GM12891 (cell line): ENCODE data around the gene ZNF548.

ENCODE experiments used
- PAX5 ChIP-seq: IDR thresholded peaks from 2 replicates; pipeline ENCODE4 v1.6.1; 2011; ENCODE audit warnings: low read length, moderate library complexity, mild to moderate bottlenecking; ENCODE audit not compliant: insufficient read depth, severe bottlenecking
- POLR2A ChIP-seq: IDR thresholded peaks from 2 replicates; pipeline ENCODE4 v1.6.1; 2011; ENCODE audit warnings: low read depth, low read length, control low read depth
- POLR2AphosphoS5 ChIP-seq: IDR thresholded peaks from 2 replicates; pipeline ENCODE4 v1.6.1; 2011; ENCODE audit warnings: low read depth, low read length, control low read depth
- POU2F2 ChIP-seq: IDR thresholded peaks from 2 replicates; pipeline ENCODE4 v1.6.1; 2011; ENCODE audit warnings: low read depth, mild to moderate bottlenecking, control low read depth, low read length, moderate library complexity
- SPI1 ChIP-seq: IDR thresholded peaks from 2 replicates; pipeline ENCODE4 v1.6.1; 2011; ENCODE audit warnings: low read depth, low read length, control low read depth
- TAF1 ChIP-seq: IDR thresholded peaks from 2 replicates; pipeline ENCODE4 v1.6.1; 2011; ENCODE audit warnings: low read depth, low read length, control low read depth

DNA sequence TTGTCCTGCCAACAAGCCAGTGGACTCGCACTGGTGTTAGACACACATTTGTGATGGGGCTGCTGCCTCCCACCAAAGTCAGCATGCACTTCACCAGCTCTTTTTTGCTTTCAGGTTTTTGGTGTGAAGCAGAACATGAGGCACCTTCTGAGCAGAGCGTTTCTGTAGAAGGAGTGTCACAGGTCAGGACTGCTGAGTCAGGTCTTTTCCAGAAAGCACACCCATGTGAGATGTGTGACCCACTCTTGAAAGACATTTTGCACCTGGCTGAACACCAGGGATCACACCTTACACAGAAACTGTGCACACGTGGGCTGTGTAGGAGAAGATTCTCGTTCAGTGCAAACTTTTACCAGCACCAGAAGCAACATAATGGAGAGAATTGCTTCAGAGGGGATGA is 33.7 kb upstream of the ZNF548 start:
- TF ChIP-seq POLR2A (no peak), POLR2AphosphoS5 (no peak), POU2F2 (no peak), TAF1 (no peak), PAX5 (no peak), SPI1 (no peak)
